HG03108 (cell line): ENCODE results near the gene RNPEPL1.
"Not testable (repeated sequence)": the region's sequence is repeated elsewhere in the genome, so short reads cannot be mapped to it uniquely, and the experiment has no call there.

Source experiments
- ATAC-seq: cut with Tn5 transposase; IDR thresholded peaks from one replicate; pipeline ENCODE4 v1.9.1; 2021; ENCODE audit warnings: moderate library complexity; ENCODE audit not compliant: unreplicated experiment

Gene RNPEPL1

DNA sequence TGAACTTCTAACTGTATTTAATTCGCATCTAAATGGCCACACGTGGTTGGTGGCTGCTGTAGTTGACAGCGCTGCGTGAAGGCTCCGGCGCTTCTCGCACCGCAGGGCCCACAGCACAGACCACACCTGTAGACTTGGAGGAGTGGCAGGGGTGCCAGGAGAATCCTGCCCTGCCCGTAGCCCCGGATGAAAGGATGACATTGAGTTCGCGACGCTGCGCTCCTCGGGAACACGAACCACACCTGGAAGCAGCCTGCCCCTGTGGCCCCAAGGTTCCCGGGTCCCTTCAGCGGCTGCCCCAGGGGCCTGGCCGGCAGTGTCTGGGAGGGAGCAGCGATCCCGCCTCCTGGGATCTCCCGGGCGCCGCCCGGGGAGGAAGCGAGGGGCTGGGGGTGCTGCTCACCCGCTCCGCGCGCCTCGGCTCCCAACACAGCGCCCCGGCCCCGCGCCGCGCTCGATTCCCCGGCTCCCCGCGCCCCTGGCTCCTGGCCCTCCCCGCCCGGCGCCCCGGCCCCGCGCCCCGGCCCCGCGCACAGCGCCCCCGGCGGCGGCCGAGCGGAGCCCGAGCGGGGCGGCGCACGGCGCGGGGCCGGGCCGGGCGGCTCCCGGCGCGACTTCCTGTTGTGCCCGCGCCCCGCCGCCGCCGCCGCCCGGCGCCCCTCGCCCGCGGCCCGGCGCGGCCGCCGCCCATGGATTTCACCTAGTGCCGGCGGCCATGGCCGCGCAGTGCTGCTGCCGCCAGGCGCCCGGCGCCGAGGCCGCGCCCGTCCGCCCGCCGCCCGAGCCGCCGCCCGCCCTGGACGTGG is at the start of gene RNPEPL1:
Gene RNPEPL1 (plus strand): TSS at position 613 of the 806 bp plus-strand sequence. CDS start 103 bp downstream, at position 716.
- no peak for ATAC-seq

DNA sequence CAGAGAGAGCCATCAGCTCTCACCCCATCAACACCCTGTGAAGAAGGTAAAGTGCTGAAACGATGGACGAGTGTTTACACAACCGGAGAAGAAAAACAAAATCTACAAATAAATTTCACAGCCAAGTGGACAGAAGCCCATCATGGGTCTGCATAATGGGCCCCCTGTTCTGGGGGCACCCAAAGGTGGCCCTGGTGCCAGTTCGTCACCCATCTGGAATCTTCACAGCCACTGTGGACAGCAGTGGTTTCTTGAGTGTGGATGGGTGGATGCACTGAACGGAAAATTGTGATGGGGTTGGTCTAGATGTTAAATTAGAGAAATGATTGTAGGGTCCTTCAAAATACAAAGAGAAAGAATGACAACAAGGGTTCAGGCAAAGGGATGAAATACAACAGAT is 49.3 kb upstream of the RNPEPL1 start:
- no peak for ATAC-seq

DNA sequence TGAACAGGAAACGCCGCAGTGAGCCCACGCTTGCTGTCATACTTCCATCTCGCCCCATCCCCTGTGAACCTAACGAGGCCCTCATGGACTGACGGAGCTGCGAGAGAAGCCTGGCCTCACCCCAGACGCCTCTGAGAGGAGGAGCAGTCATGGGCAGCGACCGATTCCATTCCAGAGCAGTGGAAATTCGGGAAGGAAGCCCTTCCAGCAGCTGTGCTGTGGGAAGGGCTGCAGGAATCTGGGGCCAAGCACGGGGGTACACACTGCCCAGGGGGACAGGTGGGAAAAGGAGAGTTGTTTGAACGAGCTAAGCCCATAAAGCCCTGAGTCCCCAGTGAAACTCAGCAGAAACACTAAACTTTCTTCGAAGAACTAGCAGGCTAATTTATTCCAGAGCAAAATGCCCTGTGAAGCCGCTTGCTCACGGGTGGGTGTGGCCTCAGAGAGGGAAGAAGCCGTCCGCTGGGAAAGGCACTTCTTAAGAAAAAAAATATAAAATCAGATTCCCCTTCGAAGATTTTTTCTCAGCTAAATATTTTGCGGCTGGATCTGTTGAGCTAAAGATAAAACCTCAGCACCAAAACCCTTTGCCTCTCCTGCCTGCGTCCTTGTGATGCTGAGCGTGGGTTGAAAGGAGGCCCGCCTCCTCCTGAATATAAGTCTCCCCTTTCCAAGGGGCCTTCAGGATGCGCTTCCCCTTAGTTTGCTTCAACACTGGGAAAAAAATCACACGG is 48.7 kb upstream of the RNPEPL1 start:
- no peak for ATAC-seq

GRCh38 chr2:240520130-240520973 is 47.9 kb upstream of the RNPEPL1 start:
- ATAC-seq: no peak

GRCh38 chr2:240520974-240521350 is 47.3 kb upstream of the RNPEPL1 start:
- ATAC-seq: no peak

DNA sequence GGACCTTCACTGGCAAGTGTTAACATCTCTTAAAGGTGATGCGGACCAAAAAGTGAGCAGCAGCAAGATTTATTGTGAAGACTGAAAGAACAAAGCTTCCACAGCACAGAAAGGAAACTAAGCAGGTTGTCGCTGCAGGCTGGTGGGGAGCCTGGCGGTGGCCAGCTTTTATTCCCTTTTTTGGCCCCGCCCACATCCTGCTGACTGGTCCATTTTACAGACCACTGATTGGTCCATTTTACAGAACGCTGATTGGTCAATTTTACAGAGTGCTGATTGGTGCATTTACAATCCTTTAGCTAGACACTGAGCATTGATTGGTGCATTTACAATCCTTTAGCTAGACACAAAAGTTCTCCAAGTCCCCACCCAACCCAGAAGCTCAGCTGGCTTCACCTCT is 46.4 kb upstream of the RNPEPL1 start:
- not testable (repeated sequence) for ATAC-seq

DNA sequence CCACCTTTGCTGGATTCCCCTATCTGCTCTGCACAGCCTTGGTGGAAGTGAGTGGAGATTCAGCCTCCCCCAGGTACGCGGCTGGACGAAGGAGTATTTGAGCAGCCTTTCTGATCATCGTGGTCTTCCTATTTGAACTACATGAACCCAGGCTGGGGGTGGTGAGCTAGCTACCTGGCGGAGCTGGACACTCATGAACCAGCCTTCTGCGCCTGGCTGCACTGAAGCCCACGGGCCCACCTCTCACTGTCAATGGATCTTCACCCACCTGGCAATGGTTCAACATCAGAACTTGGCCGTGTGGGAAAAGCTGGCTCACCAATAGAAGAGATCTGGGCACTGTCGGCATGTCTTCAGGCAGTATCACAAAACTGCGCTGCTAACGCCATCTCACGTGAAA is 45.9 kb upstream of the RNPEPL1 start:
- no peak for ATAC-seq

DNA sequence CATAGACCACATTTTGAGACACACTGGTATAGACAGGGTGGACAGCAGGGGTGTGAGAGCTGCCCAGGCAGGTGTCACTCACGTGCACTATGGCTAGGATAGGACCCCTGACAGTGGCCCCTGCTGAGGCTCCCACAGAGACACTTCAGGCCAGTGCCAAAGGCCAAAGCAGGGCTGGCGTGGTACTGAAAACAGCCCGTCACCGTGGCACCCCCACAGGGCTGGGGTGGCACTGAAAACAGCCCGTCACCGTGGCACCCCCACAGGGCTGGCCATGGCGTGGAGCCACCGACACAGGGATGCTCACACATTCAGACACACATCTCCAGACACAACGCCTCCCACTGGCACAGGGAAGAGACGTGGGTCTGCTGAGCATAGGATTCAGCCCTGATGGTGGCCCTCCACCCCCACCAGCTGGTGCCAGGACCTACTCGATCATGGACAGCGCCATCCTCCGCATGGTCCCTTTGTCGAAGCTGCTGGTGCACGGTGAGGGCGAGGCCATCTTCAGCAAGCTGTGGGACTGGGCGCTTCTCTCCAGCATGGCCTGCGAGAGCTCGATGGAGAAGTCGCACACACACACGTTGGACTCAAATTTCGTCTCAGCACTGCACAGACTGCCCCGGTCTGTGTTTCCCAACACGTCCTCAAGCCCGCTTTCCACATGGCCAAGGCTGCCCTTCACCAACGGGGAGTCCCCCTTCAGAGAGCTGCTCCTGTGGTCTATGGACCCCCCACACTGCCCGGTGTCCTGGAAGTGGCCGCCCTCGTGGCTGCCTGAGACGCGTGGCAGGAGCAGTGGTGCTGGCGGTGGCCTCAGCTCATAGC is 44.6 kb upstream of the RNPEPL1 start:
- ATAC-seq: no peak

DNA sequence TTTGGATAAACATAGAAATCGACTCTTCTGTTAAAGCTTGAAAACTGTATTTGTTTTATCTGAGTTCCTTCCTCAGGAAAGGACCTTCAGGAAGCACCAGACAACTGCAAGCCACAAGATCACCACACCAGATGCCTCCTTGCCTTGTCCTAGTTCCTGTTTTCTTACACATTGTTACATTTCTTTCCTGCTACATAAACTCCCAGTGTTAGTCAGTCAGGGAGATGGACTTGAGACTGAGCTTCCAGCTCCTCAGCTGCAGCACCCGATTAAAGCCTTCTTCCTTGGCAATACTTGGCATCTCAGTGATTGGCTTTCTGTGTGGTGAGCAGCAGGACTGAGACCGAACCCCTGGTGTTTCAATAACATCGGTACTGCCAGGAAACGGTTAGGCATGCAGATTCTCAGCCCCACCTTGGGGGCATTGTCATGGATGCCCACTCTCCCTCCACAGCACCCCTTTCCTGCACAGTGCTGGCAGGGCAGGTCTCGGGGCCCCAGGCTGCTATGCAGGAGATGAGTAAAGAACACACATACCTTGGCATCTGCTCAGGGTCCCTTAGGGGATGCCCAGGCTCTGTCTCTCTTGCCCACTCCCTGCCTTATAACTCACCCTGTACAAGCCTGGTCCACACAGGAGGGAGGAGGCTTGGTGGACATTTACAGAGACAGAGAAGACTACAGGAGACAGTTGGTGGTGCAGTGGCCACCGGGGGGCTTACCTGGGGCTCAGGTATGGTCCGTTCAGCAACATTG is 43.1 kb upstream of the RNPEPL1 start:
- ATAC-seq: no peak

GRCh38 chr2:240525802-240526201 is 42.5 kb upstream of the RNPEPL1 start:
- no peak for ATAC-seq

- ATAC-seq: no peak
Observed at GRCh38 chr2:240526521-240526920, 41.8 kb upstream of the RNPEPL1 start.

DNA sequence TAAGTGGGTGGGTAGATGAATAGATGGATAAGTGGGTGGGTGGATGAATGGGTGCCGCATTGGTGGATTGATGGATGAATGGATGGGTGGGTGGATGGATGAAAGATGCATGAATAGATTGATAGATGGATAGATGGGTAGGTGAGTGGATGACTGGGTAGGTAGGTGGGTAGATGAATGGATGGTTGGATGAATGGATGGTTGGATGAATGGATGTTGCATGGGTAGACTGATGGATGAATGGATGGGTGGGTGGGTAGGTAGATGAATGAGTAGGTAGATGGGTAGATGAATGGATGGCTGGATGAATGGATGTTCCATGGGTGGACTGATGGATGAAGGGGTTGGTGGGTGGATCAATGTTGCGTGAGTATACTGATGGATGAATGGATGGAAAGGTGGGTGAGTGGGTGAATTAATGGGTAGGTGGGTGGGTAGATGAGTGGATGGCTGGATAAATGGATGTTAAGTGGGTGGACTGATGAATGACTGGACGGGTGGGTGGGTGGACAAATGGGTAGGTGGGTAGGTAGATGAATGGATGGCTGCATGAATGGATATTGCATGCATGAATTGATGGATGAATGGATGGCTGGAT is 41.0 kb upstream of the RNPEPL1 start:
- no peak for ATAC-seq

DNA sequence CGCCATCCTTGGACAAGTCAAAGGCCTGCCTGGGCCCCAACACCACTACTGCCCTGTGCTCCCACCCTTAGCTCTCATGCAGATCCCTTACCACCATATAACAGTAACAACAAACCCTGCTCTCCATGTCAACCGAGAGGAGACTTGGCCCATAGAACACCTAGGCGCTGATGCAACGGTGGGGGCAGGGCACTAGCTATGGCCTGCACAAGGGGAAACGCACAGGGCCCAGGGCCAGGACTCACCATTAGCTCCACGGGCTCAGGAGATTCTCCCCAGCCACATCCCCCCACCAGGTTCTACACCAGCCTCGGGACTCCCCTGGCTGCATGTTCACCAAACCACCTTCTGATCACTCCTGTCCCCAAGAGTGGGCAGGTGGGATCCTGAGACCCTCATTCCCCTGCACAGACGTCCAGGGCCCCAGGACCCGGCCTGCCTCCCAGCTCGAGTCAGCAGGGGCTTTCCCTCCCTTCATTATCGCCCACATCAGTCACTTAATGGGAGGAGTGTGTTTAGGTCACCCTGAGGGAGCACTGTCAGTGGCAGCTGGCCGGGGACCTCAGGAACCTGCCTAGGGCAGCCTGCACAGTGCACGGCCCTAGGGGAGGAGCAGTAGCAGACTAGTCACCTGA is 39.8 kb upstream of the RNPEPL1 start:
- ATAC-seq: no peak

GRCh38 chr2:240529344-240529999 is 38.8 kb upstream of the RNPEPL1 start:
- no peak for ATAC-seq

- no peak for ATAC-seq
Observed at GRCh38 chr2:240530181-240530580, 38.1 kb upstream of the RNPEPL1 start.

DNA sequence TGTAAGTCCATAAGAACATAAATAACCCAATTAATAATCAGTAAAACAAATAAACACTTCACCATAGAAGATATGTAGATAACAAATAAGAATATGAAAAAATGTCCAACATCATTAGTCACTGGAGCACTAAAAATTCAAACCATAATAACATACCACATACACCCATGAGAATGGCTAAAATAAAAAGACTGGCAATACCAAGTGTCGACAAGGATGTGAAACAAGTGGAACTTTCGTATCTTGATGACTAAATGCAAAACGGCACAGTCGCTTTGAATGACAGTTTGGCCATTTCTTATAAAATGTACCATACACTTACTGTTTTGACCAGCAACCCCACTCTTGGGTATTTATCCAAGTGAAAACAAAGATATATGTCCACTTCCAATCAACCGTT is 37.2 kb upstream of the RNPEPL1 start:
- no peak for ATAC-seq

GRCh38 chr2:240532031-240532775 is 36.1 kb upstream of the RNPEPL1 start:
- no peak for ATAC-seq
